Activated CD4-positive, alpha-beta T cell treated with anti-CD3 and anti-CD28 coated beads, Interleukin-2, amount 50 U/mL, for 48 hours (primary cell): ENCODE data around the gene TMF1.

ENCODE experiments used
- DNase-seq, 2 experiments: peaks; one replicate each; pipeline ENCODE4 v3.0.0-alpha.2; 2020

Gene TMF1

DNA sequence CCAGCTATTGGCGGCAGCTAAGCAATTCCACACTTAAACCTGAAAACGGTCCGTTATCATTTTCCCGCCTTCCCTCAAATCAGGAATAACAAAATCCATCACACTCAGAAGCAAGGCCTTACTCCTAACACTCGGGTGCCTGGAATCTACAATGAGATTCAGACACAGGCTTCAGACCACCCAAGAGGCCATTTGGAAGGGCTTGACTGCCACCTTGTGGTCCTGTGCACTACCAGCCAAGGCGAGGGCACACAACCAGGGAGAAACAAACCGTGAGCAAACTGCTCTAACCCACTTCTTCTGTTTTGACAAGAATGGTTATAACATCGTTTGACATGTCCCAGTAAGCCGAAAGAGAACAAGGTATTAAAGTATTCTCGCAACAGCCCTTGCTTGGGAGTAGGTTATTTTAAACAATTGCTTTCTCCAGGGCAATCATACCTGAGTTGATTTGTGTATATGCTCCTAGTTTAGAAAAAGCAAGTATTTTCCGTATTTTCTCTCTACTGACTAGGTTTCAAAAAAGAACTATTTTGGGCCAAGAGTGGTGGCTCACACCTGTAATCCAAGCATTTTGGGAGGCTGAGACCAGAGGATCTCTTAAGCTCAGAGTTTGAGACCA is 79.7 kb downstream of the TMF1 start:
- DNase-seq: peak; percentile 39 to 47
